ENCODE results near the gene IL17RA.
"Not testable (repeated sequence)": the region's sequence is repeated elsewhere in the genome, so short reads cannot be mapped to it uniquely, and the experiment has no call there.

DNA sequence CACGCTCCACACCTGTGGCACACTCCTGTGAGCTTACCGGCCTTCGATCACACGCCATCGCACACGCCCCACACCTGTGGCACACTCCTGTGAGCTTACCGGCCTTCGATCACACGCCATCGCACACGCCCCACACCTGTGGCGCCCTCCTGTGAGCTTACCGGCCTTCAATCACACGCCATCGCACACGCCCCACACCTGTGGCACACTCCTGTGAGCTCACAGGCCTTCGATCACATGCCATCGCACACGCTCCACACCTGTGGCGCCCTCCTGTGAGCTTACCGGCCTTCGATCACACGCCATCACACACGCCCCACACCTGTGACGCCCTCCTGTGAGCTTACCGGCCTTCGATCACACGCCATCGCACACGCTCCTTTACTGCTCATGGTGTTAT, 62.7 kb downstream of the IL17RA start:
- TF ChIP-seq, protein P1, sequence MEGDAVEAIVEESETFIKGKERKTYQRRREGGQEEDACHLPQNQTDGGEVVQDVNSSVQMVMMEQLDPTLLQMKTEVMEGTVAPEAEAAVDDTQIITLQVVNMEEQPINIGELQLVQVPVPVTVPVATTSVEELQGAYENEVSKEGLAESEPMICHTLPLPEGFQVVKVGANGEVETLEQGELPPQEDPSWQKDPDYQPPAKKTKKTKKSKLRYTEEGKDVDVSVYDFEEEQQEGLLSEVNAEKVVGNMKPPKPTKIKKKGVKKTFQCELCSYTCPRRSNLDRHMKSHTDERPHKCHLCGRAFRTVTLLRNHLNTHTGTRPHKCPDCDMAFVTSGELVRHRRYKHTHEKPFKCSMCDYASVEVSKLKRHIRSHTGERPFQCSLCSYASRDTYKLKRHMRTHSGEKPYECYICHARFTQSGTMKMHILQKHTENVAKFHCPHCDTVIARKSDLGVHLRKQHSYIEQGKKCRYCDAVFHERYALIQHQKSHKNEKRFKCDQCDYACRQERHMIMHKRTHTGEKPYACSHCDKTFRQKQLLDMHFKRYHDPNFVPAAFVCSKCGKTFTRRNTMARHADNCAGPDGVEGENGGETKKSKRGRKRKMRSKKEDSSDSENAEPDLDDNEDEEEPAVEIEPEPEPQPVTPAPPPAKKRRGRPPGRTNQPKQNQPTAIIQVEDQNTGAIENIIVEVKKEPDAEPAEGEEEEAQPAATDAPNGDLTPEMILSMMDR (IDR thresholded peaks at IDR 0.05; ENCODE audit: low read length): not testable (repeated sequence)
- TF ChIP-seq EZH2 (IDR thresholded peaks at IDR 0.05; ENCODE audit: borderline replicate concordance, low read length): not testable (repeated sequence)

Data from OCI-LY1 (cell line).